SK-N-MC (cell line): ENCODE results near the gene PNMA1.

Source experiments
- EZH2 ChIP-seq: fragments of 200-600 bp; sonication (generic); IDR thresholded peaks from one replicate; pipeline ENCODE4 v1.6.1; 2017; ENCODE audit warnings: antibody characterized with exemption
- FOXP2 ChIP-seq: optimal IDR thresholded peaks from 2 replicates; pipeline ENCODE3; 2011; ENCODE audit warnings: mild to moderate bottlenecking, moderate library complexity; ENCODE audit not compliant: insufficient read depth; ENCODE audit errors: extremely low read length, control extremely low read depth
- POLR2AphosphoS5 ChIP-seq: IDR thresholded peaks from 2 replicates; pipeline ENCODE4 v1.6.1; 2012; ENCODE audit warnings: mild to moderate bottlenecking, low read depth, low read length, borderline replicate concordance

DNA sequence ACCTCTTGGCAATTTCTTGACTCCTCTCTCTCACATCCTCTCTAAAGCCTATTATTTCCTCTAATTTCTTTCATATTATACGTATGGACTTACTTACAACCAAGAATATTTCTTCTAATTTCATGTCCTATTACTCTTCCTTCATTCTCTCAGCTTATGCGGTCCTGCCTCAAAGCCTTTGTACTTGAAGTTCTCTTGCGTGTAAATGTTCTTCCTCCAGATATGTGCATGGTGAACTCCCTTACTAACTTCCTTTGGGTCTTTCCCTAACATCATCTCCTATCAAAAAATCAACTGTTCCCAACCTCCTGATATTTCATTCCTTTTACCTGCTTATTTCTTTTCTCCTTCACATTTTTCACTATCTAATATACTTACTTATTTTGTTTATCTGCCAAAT lies 46.3 kb downstream of the PNMA1 start:
- TF ChIP-seq EZH2 (no peak), FOXP2 (no peak), POLR2AphosphoS5 (no peak)
